ENCODE measurements around the gene PIP4K2A.

GRCh38 chr10:22686347-22686746 is 28.0 kb downstream of the PIP4K2A start:
- TF ChIP-seq POLR2A (IDR thresholded peaks at IDR 0.05) = no peak
- no peak for TF ChIP-seq CTCF (IDR thresholded peaks at IDR 0.05)
